Activated T-cell treated with anti-CD3 and anti-CD28 coated beads, Interleukin-2, amount 50 U/mL, for 24 hours (primary cell): ENCODE measurements around the gene PRKG2.

Experiments
- DNase-seq: peaks from one replicate; pipeline ENCODE4 v3.0.0-alpha.2; 2020
- H3K27ac Mint-ChIP-seq: 2 replicates; pipeline ENCODE4 v1.8.0; 2020; ENCODE audit warnings: mild to moderate bottlenecking, mixed read lengths
- H3K27me3 Mint-ChIP-seq: 2 replicates; pipeline ENCODE4 v1.8.0; 2020; ENCODE audit warnings: mixed read lengths
- H3K36me3 Mint-ChIP-seq: 2 replicates; pipeline ENCODE4 v1.8.0; 2020; ENCODE audit warnings: low read depth, mixed read lengths
- H3K4me1 Mint-ChIP-seq: 2 replicates; pipeline ENCODE4 v1.8.0; 2020; ENCODE audit warnings: low read depth, mixed read lengths
- H3K4me3 Mint-ChIP-seq: 2 replicates; pipeline ENCODE4 v1.8.0; 2020; ENCODE audit warnings: mild to moderate bottlenecking, moderate library complexity, mixed read lengths
- H3K9me3 Mint-ChIP-seq: 2 replicates; pipeline ENCODE4 v1.8.0; 2020; ENCODE audit warnings: mixed read lengths

Gene PRKG2

DNA sequence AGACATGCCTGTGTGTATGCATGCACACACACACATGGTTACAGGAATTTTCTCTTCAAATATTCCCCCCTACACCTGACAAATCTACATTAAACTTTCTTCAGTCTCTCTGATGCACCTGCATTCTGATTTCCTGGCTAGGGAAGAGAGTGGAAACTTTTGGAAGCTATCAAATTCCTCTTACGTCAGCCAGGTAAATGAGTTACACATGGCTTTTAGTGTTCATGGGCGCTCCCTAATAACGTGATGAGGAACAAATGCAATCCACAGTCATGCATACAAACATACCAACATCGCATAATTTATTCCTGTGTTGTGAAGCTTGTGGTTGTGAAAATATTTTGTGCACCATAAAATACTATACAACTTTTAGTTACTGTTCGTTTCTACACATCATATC is 149.6 kb downstream of the PRKG2 start:
- no peak for DNase-seq
- Mint-ChIP-seq H3K4me1 (peaks cover 3% of the 10 kb centered on the region), H3K36me3 (no peaks in the 10 kb centered on the region), H3K9me3 (no peaks in the 10 kb centered on the region), H3K4me3 (no peak overlapping the region), H3K27me3 (peaks cover 33% of the 10 kb centered on the region), H3K27ac (no peak overlapping the region)

- no peak for DNase-seq
- no peak overlapping the region for H3K27ac Mint-ChIP-seq
Measured at GRCh38 chr4:81062001-81062400, 153.0 kb downstream of the PRKG2 start.

GRCh38 chr4:81061344-81061730 is 153.7 kb downstream of the PRKG2 start:
- H3K4me3 Mint-ChIP-seq = no peak overlapping the region

More at GRCh38 chr4:81062001-81062400, 153.0 kb downstream of the PRKG2 start:
- Mint-ChIP-seq H3K9me3 (no peaks in the 10 kb centered on the region), H3K4me1 (peaks cover 3% of the 10 kb centered on the region), H3K36me3 (no peaks in the 10 kb centered on the region), H3K27me3 (peaks cover 33% of the 10 kb centered on the region), H3K4me3 (no peak overlapping the region)

GRCh38 chr4:81060587-81061343 is 154.3 kb downstream of the PRKG2 start:
- H3K9me3 Mint-ChIP-seq = no peaks in the 10 kb centered on the region
- no peak for DNase-seq
- no peaks in the 10 kb centered on the region for H3K36me3 Mint-ChIP-seq
- H3K4me3 Mint-ChIP-seq = no peak overlapping the region
- peaks cover 3% of the 10 kb centered on the region for H3K4me1 Mint-ChIP-seq
- no peak overlapping the region for H3K27ac Mint-ChIP-seq
- peaks cover 33% of the 10 kb centered on the region for H3K27me3 Mint-ChIP-seq

More at GRCh38 chr4:81061344-81061730, 153.7 kb downstream of the PRKG2 start:
- Mint-ChIP-seq H3K4me1 (peaks cover 3% of the 10 kb centered on the region), H3K27me3 (peaks cover 33% of the 10 kb centered on the region), H3K27ac (no peak overlapping the region), H3K9me3 (no peaks in the 10 kb centered on the region), H3K36me3 (no peaks in the 10 kb centered on the region)
- DNase-seq = no peak

GRCh38 chr4:81058621-81059020 is 156.4 kb downstream of the PRKG2 start:
- Mint-ChIP-seq H3K36me3 (no peaks in the 10 kb centered on the region), H3K4me3 (no peak overlapping the region), H3K27me3 (peaks cover 32% of the 10 kb centered on the region), H3K27ac (no peak overlapping the region), H3K4me1 (no peaks in the 10 kb centered on the region), H3K9me3 (no peaks in the 10 kb centered on the region)
- DNase-seq = no peak

- peaks cover 21% of the 10 kb centered on the region for H3K27me3 Mint-ChIP-seq
- no peak overlapping the region for H3K27ac Mint-ChIP-seq
- no peaks in the 10 kb centered on the region for H3K36me3 Mint-ChIP-seq
- no peaks in the 10 kb centered on the region for H3K4me1 Mint-ChIP-seq
- DNase-seq = peak; percentile 48
- H3K4me3 Mint-ChIP-seq = no peak overlapping the region
- H3K9me3 Mint-ChIP-seq = no peaks in the 10 kb centered on the region
Measured at GRCh38 chr4:81052119-81053068, 162.6 kb downstream of the PRKG2 start.

GRCh38 chr4:81049907-81050306 is 165.1 kb downstream of the PRKG2 start:
- Mint-ChIP-seq H3K27ac (no peak overlapping the region), H3K4me3 (no peak overlapping the region), H3K36me3 (no peaks in the 10 kb centered on the region), H3K27me3 (peaks cover 41% of the 10 kb centered on the region), H3K9me3 (no peaks in the 10 kb centered on the region), H3K4me1 (no peaks in the 10 kb centered on the region)
- no peak for DNase-seq

DNA sequence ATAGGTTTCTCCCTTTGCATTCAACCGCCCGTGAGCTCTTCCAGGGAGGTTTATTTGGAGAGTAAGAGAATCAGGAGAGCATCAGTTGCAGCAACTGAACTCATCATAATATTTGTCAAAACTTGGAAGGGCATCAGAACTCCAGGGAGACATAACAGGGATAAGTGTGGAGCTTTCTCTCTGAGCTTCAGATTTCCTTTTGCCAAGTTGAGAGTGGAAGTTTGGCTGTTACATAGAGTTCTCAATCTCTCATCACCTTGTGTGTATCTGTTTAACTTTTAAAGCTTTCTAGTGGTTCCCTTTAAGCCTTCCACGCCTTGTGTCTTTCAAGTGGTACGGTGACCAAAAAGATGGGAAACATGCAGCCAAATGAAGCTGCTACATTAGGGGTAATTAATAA is 165.7 kb downstream of the PRKG2 start:
- no peak for DNase-seq
- Mint-ChIP-seq H3K27me3 (peaks cover 41% of the 10 kb centered on the region), H3K27ac (no peak overlapping the region), H3K4me3 (no peak overlapping the region), H3K9me3 (no peaks in the 10 kb centered on the region), H3K36me3 (no peaks in the 10 kb centered on the region), H3K4me1 (no peaks in the 10 kb centered on the region)

- H3K4me1 Mint-ChIP-seq = peaks cover 1% of the 10 kb centered on the region
- DNase-seq = no peak
- H3K36me3 Mint-ChIP-seq = no peaks in the 10 kb centered on the region
- peaks cover 45% of the 10 kb centered on the region for H3K27me3 Mint-ChIP-seq
- no peak overlapping the region for H3K27ac Mint-ChIP-seq
- no peaks in the 10 kb centered on the region for H3K9me3 Mint-ChIP-seq
- H3K4me3 Mint-ChIP-seq = no peak overlapping the region
Measured at GRCh38 chr4:81042578-81043365, 172.2 kb downstream of the PRKG2 start.

- H3K36me3 Mint-ChIP-seq = no peaks in the 10 kb centered on the region
Measured at GRCh38 chr4:81040012-81040659, 174.9 kb downstream of the PRKG2 start.

GRCh38 chr4:81039351-81039972 is 175.6 kb downstream of the PRKG2 start:
- Mint-ChIP-seq H3K4me1 (peaks cover 1% of the 10 kb centered on the region), H3K27me3 (peaks cover 20% of the 10 kb centered on the region), H3K4me3 (no peak overlapping the region), H3K27ac (no peak overlapping the region), H3K9me3 (no peaks in the 10 kb centered on the region), H3K36me3 (no peaks in the 10 kb centered on the region)
- no peak for DNase-seq

More at GRCh38 chr4:81040012-81040659, 174.9 kb downstream of the PRKG2 start:
- Mint-ChIP-seq H3K27me3 (peaks cover 27% of the 10 kb centered on the region), H3K27ac (no peak overlapping the region), H3K4me1 (peaks cover 1% of the 10 kb centered on the region), H3K9me3 (no peaks in the 10 kb centered on the region), H3K4me3 (no peak overlapping the region)
- no peak for DNase-seq

GRCh38 chr4:81038636-81039350 is 176.2 kb downstream of the PRKG2 start:
- Mint-ChIP-seq H3K4me3 (no peak overlapping the region), H3K9me3 (no peaks in the 10 kb centered on the region), H3K4me1 (peaks cover 1% of the 10 kb centered on the region), H3K36me3 (no peaks in the 10 kb centered on the region), H3K27ac (no peak overlapping the region), H3K27me3 (peaks cover 19% of the 10 kb centered on the region)
- no peak for DNase-seq
